DND-41 (cell line): ENCODE data around the gene TUT4.

Source experiments
- EZH2 ChIP-seq: IDR thresholded peaks from 3 replicates; pipeline ENCODE4 v1.6.1; 2012; ENCODE audit warnings: borderline replicate concordance, low read depth, mild to moderate bottlenecking, moderate library complexity, low read length, inconsistent platforms; ENCODE audit not compliant: severe bottlenecking
- TF ChIP-seq, protein P1 (sequence below): IDR thresholded peaks from 2 replicates; pipeline ENCODE4 v1.5.1; 2012; ENCODE audit warnings: borderline replicate concordance, low read length, moderate library complexity, mild to moderate bottlenecking; ENCODE audit not compliant: poor library complexity, severe bottlenecking; ENCODE audit errors: extremely low read depth

GRCh38 chr1:52600533-52601179 is 47.8 kb upstream of the TUT4 start:
- no peak for TF ChIP-seq EZH2
- TF ChIP-seq, protein P1, sequence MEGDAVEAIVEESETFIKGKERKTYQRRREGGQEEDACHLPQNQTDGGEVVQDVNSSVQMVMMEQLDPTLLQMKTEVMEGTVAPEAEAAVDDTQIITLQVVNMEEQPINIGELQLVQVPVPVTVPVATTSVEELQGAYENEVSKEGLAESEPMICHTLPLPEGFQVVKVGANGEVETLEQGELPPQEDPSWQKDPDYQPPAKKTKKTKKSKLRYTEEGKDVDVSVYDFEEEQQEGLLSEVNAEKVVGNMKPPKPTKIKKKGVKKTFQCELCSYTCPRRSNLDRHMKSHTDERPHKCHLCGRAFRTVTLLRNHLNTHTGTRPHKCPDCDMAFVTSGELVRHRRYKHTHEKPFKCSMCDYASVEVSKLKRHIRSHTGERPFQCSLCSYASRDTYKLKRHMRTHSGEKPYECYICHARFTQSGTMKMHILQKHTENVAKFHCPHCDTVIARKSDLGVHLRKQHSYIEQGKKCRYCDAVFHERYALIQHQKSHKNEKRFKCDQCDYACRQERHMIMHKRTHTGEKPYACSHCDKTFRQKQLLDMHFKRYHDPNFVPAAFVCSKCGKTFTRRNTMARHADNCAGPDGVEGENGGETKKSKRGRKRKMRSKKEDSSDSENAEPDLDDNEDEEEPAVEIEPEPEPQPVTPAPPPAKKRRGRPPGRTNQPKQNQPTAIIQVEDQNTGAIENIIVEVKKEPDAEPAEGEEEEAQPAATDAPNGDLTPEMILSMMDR: no peak
